ENCODE data around the gene SNAPC2. TPM values are rescaled to one million over a fixed set of nuclear protein-coding genes. Genes with fewer than 3 reads are reported as not detected.
"Not testable (repeated sequence)": the region's sequence is repeated elsewhere in the genome, so short reads cannot be mapped to it uniquely, and the experiment has no call there.

The SNAPC2 gene
- total RNA-seq, 1 experiment from 2014 or later: 27.5 TPM

DNA sequence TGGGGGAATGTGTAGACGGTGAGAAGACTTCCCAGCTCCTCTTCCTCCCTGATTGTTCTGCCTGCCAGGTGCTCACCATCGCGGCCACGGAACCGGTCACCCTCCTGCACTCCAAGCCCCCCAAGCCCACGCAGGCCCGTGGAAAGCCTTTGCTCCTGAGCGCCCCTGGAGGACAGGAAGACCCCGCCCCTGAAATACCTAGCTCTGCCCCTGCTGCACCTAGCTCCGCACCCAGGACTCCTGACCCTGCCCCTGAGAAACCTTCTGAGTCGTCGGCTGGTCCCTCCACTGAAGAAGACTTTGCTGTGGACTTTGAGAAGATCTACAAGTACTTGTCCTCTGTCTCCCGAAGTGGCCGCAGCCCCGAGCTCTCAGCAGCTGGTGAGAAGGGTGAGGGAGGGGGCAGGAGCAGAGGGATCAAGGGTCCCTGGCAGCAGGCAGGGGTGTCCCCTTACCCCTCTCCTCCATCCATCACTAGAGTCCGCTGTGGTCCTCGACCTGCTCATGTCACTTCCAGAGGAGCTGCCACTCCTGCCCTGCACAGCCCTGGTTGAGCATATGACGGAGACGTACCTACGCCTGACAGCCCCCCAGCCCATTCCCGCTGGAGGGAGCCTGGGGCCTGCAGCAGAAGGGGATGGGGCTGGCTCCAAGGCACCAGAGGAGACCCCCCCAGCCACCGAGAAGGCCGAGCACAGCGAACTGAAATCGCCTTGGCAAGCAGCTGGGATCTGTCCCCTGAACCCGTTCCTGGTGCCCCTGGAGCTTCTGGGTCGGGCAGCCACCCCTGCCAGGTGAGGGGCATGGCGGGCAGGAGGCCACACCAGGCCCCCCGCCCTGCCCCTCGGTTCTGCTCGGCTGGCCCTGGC is 2.1 kb downstream of the SNAPC2 start:
- no peak for DNase-seq (ENCODE audit: low read depth)

- DNase-seq (ENCODE audit: low read depth): no peak
Observed at GRCh38 chr19:7922836-7923195, 2.7 kb downstream of the SNAPC2 start.

- no peak for DNase-seq (ENCODE audit: low read depth)
Observed at GRCh38 chr19:7923295-7924191, 3.4 kb downstream of the SNAPC2 start.

GRCh38 chr19:7924241-7924640 is 4.1 kb downstream of the SNAPC2 start:
- no peak for DNase-seq (ENCODE audit: low read depth)

- DNase-seq (ENCODE audit: low read depth): no peak
Observed at GRCh38 chr19:7924651-7925170, 4.6 kb downstream of the SNAPC2 start.

- DNase-seq (ENCODE audit: low read depth): peak; percentile 59
Observed at GRCh38 chr19:7925171-7925851, 5.2 kb downstream of the SNAPC2 start.

DNA sequence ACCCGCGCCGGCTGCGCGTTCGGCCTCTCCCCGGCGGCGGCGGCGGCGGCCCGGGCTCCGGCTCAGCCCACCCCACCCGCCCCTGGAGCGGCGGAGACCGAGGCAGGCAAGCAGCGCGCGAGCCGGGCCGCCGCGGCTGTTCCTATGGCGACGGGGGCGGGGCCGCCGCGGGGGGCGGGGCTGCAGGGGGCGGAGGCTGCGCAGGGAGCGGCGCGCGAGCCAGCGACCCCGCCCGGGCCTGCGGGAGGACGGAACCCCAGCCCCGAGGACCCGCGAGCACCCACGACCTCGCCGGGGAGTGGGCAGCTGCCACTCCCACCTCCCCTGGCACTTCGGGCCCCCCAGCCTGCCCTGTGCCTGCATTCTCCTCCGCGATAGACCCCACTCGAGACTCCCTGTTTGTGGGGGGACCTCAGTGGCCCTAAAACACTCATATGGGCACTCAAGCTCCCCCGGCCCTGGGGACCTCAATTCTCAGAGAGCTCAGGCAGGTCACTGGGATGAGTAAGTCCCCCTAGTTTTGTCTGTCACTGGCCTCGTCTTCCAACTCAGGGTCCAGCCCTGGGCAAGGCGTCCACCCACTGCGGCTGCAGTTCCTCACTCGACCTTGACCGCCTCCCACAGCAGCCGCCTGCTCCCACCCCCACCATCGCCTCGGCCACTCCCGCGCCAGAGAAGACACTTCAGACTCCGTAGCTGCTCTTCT is 6.0 kb downstream of the SNAPC2 start, which contains the start of gene CTXN1:
TSS of gene CTXN1 (minus strand) at position 115 of the 706 bp plus-strand sequence. CDS start 597 bp downstream, outside the sequence.
- DNase-seq (ENCODE audit: low read depth): peak; percentile 51

DNA sequence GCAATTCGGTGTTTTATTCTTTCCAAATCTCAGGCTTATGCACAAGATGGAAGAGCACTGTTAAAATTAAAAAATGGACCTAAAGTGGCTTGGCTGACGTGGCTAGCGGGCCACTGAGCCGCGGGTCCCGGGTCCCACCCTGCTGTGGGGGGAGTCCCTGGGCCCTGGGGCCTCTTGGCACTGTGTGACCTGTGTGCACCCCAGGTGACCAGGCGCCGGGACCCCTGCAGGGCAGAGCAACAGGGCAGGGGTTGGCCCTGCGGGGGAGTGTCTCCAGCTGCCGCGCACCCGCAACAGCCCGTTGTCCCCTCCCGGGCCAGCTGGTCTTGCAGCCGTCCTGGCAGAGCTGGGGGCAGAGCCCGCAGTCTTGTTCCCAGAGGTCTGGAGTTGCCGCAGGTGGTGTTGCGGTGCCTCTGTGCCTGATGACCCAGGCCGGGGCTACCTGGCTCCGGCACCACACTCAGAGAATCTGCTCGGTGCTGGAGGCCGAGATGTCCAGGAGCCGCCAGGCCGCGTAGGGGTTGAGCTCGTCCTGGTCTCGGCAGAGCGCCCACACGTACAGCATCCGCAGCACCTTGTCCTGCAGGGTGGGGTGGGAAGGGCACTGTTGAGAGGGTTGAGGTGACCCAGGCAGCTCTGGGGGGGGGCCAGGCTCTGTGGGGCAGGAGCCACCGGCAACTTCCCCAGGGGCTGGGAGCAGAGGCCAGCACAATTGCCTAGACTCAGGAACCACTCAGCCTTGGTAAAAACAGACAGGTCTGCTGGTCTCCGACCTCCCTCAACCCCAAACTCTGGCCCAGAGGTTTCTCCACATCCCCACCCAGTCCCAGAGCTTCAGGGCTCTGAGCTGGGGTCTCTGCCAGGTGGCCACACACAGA is 6.8 kb downstream of the SNAPC2 start:
- no peak for DNase-seq (ENCODE audit: low read depth)

DNA sequence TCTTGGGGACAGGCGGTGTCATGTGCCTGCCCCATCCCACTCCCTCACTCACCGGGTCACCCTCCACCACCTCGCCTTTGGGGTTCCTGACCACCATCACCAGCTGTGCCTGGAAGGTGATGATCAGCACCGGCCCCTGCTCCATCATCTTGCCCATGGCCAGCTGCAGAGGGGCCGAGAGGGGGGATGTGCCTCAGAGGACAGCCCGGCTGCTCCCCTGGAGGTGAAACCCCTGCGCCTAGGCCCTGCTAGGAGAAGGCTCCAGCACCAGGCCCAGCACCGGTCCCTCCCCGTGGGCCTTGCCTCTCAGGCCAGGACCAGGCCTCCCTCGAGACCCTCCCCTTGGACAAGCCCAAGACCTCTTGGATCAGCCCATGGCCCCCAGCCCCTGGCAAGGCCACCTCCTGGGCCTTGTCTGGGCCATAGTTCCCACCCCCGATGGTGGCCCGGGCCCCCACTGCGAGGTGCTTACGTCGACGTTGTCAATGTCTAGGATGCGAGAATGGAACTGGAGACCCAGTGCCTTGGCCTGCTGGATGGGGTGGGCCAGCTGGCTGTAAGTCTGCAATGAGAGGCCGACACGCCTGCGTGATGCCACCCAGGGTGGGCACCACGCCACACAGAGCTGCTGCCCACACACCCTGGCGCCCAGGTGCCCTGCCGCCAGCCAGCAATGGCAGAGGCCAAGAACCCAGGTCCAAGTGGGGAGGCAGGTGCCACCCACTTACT is 7.6 kb downstream of the SNAPC2 start:
- DNase-seq (ENCODE audit: low read depth): no peak

GRCh38 chr19:7928334-7928706 is 8.2 kb downstream of the SNAPC2 start:
- DNase-seq (ENCODE audit: low read depth): no peak

DNA sequence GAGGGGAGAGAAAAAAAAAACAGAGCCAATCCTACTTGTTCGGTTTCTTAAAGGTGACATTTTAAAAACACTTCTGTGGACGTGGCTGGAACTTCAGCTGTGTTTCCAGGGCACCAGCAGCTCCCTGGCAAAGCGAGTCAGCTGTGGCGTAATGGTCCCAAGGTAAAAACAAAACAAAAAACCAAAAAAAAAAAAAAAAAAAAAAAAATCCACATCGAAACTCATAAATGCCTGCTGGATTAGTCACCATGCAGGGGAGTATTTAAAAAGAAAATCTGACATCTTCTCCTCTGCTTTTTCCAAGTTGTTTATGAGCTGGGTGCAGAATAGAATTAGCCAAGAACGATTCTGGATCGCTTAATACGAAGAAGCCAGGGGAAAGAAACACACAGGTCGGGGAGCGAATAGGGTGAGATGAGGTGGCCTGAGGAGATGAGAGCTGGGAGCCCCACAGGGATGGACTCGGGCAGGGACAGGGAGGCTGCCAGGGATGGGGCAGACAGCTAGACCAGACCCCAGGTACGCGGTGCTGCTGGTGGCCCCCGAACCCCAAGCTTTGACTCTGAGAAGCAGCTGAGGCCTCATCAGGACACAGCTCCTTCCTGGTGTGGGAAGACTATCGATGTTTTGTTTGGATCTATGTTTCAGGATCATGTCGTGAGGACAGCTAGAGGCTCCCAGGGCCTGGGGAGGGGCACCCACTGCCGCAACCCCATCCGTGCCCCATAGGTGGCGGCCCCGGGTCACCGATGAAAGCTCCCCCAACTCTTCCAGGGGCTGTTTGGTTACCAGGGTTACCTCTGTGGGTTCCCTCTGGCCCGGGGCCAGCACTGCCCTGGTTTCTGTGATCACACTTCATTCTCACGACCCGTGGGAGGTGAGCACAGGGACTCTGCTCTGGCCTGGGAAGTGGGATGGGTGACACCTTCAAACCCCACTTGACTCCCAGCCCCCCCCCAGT is 8.9 kb downstream of the SNAPC2 start:
- DNase-seq (ENCODE audit: low read depth): peak; percentile 78

GRCh38 chr19:7930030-7930429 is 9.9 kb downstream of the SNAPC2 start:
- DNase-seq (ENCODE audit: low read depth): not testable (repeated sequence)

GRCh38 chr19:7930765-7931164 is 10.6 kb downstream of the SNAPC2 start:
- DNase-seq (ENCODE audit: low read depth): no peak

GRCh38 chr19:7931221-7932061 is 11.3 kb downstream of the SNAPC2 start:
- DNase-seq (ENCODE audit: low read depth): no peak

- no peak for DNase-seq (ENCODE audit: low read depth)
Observed at GRCh38 chr19:7932276-7932929, 12.3 kb downstream of the SNAPC2 start.

GRCh38 chr19:7932930-7933300 is 12.8 kb downstream of the SNAPC2 start:
- DNase-seq (ENCODE audit: low read depth): no peak

GRCh38 chr19:7933411-7933810 is 13.3 kb downstream of the SNAPC2 start:
- no peak for DNase-seq (ENCODE audit: low read depth)
